HG03558 (cell line): ENCODE results near the gene SLCO1B3.
"Not testable (repeated sequence)": the region's sequence is repeated elsewhere in the genome, so short reads cannot be mapped to it uniquely, and the experiment has no call there.

Source experiments
- ATAC-seq: cut with Tn5 transposase; IDR thresholded peaks from one replicate; pipeline ENCODE4 v1.9.1; 2021; ENCODE audit warnings: moderate number of reproducible peaks; ENCODE audit not compliant: unreplicated experiment; ENCODE audit errors: extremely low read depth

Gene SLCO1B3, protein sequence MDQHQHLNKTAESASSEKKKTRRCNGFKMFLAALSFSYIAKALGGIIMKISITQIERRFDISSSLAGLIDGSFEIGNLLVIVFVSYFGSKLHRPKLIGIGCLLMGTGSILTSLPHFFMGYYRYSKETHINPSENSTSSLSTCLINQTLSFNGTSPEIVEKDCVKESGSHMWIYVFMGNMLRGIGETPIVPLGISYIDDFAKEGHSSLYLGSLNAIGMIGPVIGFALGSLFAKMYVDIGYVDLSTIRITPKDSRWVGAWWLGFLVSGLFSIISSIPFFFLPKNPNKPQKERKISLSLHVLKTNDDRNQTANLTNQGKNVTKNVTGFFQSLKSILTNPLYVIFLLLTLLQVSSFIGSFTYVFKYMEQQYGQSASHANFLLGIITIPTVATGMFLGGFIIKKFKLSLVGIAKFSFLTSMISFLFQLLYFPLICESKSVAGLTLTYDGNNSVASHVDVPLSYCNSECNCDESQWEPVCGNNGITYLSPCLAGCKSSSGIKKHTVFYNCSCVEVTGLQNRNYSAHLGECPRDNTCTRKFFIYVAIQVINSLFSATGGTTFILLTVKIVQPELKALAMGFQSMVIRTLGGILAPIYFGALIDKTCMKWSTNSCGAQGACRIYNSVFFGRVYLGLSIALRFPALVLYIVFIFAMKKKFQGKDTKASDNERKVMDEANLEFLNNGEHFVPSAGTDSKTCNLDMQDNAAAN

DNA sequence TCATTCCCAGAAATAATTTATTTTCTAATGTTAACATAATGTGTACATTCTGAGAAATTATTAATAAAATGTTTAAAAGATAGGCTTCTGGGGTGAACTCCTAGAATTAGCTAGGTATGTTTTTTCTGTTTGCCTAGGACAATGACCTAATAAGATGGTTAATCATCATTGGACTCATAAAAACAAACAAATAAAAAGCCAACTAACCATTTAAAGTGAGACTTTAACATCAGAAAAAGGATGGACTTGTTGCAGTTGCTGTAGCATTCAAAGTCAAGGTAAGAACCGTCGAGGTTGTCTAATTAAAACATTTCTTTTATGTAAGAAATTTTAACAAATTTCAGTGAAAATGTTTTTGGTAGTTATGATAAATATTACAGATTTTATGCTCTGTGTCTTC, at the start of gene SLCO1B3:
Gene SLCO1B3, plus strand, starts transcription at position 219 of the 400 bp plus-strand sequence. CDS start 5,034 bp downstream, outside the sequence.
- no peak for ATAC-seq

DNA sequence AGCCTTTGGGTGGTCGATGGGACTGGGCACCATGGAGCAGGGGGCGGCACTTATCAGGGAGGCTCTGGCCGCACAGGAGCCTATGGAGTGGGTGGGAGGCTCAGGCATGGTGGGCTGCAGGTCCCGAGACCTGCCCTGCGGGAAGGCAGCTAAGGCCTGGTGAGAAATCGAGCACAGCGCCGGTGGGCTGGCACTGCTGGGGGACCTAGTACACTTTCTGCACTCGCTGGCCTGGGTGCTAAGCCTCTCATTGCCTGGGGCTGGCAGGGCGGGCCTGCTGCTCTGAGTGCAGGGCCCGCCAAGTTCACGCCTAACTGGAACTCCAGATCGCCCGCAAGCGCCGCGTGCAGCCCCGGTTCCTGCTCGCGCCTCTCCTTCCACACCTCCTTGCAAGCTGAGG, 33.1 kb upstream of the SLCO1B3 start:
- no peak for ATAC-seq

DNA sequence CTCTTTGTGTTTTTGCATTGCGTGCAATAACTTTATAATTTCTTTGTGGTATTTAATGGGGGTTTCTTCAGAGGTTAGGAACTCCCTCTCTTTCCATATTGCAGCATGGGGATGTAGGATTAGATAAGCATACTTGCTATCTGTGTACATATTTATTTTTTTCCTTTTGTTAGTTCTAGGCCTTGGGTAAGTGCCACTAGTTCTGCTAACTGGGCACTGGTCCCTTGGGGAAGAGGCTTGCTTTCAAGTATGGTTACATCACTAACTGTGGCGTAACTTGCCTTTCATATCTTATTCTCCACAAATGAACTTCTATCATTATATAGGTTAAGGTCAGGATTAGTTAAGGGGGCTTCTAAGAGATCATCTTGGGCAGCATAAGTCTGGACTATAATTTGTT, 31.5 kb upstream of the SLCO1B3 start:
- ATAC-seq: no peak

DNA sequence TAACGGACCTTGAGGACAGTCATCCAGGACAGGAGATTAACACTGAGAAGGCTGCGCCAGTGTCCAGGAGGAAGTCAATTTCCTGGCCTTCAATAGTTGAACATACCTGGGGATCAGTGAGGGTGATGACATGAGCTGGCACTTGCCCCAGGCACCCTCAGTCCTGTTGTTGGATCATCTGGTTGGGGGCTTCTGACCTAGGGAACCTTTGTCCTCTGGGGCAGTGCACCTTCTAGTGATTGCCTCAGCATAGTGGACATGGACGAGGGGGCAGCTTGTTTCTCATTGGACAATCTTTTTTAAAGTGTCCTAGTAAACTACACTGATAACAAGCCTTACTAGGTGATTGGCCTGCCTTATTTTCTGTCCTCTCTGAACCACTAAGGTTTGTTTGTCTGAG, 30.5 kb upstream of the SLCO1B3 start:
- ATAC-seq: not testable (repeated sequence)

DNA sequence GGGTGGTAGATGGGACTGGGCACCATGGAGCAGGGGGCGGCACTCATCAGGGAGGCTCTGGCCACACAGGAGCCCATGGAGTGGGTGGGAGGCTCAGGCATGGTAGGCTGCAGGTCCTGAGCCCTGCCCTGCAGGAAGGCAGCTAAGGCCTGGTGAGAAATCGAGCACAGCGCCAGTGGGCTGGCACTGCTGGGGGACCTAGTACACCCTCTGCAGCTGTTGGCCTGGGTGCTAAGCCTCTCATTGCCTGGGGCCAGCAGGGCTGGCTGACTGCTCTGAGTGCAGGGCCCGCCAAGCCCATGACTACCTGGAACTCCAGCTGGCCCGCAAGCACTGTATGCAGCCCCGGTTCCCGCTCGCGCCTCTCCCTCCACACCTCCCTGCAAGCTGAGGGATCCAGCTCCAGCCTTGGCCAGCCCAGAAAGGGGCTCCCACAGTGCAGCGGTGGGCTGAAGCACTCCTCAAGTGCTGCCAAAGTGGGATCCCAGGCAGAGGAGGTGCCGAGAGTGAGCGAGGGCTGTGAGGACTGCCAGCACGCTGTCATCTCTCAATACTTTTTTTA, 26.6 kb upstream of the SLCO1B3 start:
- not testable (repeated sequence) for ATAC-seq

DNA sequence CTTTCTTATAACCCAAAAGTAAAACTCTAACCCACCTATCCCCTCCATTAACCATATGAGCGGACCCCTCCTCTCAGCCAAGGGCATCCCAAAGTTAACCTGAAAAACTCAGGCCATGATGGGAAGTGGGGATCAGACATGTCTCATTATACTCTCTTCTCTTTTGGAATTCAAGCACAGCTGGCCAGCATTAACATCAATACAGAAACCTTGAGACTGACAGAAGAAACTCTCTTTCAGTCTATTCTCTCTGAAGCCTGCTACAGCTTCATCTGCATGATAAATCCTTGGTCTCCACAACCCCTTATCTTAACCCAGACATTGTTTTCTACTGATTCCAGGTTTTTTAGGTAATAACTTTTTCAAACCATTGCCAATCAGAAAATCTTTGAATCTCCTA, 17.5 kb upstream of the SLCO1B3 start:
- no peak for ATAC-seq

DNA sequence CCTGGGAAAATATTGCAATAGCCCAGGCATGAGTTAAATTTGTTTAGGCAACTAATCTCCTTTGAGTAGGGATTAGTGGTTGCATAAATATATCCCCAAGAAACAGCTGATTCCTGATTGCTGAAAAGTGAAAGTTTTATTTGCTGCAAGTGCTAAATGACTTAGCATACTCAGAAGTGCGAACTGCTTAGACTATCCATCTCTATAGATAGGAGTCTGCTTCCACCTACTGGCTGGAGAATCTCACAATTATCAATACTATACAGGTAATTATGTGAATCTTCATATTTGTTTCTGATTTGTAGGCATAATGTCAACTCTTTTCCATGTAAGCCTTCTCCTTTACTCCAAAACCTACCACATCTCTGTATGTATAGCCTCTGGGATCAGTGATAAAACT, 12.0 kb upstream of the SLCO1B3 start:
- no peak for ATAC-seq

DNA sequence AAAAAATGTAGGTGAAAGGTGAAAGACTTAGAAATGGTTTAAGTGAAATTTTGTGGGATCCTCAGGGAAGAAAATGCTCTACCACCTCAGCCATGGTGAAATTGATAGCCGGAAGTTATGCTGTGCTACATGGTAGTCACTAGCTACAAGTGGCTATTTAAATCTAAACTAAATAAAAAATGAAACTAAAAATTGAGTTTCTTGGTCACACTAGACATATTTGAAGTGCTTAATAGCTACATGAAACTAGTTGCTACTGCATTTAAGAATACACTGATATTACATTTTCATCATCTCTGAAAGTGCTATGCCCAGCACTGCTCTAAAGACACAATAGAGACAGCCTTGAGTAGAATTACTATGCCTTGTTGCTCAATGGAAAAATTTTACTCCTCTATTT, 10.3 kb upstream of the SLCO1B3 start:
- ATAC-seq: no peak

DNA sequence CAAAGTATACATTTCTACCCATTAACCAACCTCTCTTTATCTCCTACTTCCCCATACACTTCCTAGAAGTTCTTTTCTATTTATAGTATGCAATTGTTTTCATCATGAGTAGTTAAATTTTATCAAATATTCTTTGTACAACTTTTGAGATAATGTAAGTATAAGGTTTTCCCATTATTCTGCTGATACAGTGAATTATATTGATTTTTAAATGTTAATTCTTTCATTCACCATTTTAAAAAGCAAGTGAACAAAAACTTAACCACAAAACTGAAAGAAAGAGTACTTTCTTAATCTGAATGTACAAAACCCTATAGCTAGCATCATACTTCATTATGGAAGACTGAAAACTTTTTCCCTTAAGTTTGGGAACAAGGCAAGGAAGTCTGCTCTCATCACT, 9.5 kb upstream of the SLCO1B3 start:
- ATAC-seq: no peak

DNA sequence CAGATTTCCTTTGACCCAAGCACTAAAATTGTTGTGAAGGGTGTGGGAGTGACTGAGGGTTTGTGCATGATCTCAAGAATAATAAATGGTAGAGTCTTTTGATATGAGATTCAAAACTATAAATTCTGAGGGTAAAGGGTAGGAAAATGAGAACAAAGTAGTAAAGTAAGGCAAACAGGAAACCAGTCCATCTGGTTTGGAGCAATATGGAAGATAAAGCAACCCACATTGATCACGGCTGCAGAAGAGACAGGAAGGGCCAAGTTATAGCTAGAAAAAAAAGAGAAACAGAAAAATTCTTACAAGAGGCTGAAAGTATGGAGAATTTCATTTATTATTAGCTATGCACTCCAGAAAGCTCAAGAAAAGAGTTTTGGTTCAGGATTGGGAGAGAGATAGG, 4.6 kb upstream of the SLCO1B3 start:
- ATAC-seq: no peak

DNA sequence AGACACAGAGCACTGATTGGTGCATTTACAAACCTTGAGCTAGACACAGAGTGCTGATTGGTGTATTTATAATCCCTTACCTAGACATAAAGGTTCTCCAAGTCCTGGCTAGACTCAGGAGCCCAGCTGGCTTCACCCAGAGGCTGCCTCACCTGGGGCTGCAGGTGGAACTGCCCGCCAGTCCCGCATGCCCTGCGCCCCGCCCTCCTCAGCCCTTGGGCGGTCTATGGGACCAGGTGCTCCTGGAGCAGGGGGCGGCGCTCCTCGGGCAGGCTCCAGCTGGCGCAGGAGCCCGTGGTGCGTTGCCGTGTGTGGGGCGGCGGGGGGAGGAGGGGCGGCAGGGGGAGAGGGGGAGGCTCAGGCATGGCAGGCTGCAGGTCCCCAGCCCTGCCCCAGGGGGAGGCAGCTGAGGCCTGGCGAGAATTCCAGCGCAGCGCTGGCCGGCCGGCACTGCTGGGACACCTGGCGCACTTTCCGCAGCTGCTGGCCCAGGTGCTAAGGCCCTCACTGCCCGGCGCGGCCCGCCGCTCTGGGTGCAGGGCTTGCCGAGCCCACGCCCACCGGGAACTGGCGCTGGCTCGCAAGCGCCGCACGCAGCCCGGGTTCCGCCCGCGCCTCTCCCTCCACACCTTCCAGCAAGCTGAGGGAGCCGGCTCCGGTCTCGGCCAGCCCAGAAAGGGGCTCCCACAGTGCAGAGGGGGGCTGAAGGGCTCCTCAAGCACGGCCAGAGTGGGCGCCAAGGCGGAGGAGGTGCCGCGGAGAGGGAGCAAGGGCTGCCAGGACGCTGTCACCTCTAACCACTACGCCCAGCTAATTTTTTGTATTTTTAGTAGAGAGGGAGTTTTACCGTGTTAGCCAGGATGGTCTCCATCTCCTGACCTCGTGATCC, 3.1 kb upstream of the SLCO1B3 start:
- ATAC-seq: no peak

DNA sequence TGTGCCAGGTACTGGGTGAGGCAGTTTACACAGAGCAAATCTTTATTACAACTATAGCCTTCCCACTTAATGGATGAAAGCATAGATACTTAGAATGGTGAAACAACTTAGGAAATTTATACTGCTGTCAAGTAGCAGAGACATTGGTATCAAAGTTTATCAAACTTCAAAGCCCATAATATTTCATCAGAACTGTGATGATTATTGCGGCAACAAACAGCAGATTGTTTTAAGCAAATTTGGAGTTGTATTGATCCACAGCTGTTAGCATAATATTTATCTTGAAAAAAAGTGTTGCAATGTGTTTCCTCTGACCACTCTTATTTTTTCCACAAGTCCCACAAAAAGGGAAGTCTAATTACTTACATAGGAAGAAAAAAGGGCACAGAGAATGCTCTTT, 2.0 kb upstream of the SLCO1B3 start:
- no peak for ATAC-seq

DNA sequence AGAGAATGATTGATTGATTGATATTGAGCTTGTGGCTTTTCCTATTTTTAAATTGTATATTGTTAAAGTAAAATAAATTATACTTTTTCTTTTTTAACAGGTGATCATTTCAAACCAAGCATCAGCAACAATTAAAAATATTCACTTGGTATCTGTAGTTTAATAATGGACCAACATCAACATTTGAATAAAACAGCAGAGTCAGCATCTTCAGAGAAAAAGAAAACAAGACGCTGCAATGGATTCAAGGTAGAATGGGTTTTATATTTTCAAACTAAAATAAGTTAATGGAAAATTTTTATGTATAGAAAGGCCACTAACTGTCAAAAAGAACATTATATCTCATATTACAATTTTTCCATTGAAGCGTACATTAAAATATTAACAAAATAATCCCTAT, 5.1 kb downstream of the SLCO1B3 start:
- ATAC-seq: no peak

DNA sequence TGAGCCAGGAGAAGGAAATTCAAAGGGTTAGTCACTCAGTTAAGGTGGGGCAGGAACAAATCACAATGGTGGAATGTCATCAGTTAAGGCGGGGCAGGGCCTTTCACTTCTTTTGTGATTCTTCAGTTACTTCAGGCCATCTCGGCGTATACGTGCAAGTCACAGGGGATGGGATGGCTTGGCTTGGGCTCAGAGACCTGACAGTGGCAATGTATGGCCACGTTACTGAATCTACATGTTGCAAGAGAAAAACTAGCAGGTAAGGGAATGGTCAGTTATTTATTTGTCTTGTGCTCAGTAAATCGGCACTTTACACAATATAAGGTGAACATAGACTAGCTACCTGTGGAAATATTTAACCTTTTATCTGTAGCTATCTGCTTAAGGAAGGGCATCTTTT, 11.9 kb downstream of the SLCO1B3 start:
- ATAC-seq: no peak

DNA sequence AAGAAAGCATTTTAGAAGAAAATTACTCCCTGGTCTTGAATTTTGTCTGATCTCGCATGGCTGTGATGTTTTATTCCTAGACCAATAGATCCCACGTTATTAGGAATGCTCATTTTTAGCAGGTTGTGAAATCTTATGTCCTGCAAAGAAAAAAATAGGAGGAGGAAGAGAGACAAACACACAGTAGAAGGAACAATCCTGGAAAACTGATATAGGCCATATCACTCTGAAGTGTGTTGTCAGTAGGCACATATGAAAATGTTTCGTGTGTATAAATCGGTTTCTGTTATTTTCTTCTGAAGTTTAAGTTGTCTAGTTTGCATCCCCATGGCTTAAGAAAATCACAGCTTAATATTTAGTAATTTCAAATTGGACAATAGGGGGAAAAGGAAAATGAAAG, 12.4 kb downstream of the SLCO1B3 start:
- ATAC-seq: no peak

DNA sequence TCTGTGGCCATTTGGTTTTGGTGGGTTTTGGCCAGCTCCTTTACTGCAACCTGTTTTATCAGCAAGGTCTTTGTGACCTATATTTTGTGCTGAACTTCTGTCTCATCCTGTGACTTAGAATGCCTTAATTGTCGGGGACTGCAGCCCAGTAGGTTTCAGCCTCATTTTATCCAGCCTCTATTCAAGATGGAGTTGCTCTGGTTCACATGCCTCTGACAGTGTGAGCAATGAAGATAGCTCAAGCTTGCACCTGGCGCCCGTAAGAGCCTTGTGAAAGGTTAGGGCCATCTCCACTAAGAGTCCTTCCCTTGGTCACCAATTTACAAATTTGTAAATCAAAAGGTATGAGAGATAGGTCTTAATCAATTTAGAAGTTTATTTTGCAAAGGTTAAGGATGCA, 19.4 kb downstream of the SLCO1B3 start:
- ATAC-seq: no peak

DNA sequence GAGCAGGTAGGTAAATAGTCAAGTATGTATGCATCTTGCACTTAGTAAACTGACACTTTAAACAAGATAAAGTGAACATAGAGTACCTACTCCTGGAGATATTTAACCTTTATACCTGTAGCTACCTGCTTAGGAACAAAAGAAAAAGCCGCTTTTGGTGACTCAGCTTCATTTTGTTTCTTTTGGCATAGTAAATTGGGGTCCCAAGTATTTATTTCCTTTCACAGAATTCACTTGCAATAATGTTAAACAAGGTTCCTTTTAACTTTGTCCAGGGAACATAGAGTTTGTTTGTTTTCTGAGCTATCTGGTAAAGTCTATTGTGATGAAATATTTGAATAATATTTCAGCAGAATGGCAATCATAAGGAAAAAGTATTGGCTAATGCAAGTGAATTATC, 20.0 kb downstream of the SLCO1B3 start:
- no peak for ATAC-seq

DNA sequence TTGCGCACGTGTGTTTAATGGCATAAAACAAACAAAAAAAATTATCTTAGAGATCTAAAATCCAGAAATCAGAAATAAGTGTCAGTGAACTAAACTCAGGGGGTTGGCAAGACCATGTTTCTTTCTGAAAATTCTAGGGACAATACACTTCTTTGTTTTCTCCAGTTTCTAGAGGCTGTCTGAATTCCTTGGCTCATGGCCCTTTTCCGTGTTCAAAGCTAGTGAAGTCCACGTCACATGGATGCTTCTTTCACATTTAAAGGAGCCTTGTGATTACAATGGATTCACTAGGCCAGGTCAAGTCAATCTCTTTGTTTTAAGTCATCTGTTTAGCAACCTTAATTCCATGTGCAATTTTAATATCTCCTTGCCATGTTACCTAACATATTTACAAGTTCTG, 22.4 kb downstream of the SLCO1B3 start:
- no peak for ATAC-seq

DNA sequence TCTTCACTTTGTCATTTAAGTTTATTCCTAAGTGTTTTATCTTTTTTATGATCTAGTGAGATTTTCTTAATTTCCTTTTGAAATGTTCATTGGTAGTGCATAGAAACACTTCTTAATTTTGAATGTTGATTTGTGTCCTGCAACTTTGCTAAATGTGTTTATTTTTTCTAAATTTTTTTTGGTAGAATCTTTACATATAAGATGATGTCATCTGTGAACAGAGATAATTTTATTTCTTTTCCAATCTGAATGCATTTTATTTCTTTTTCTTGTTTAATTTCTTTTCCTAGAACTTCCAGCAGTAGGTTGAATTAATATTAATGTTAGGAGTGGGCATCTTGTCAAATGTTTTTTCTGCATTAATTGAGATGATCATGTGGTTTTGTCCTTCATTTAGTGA, 42.1 kb downstream of the SLCO1B3 start:
- no peak for ATAC-seq

DNA sequence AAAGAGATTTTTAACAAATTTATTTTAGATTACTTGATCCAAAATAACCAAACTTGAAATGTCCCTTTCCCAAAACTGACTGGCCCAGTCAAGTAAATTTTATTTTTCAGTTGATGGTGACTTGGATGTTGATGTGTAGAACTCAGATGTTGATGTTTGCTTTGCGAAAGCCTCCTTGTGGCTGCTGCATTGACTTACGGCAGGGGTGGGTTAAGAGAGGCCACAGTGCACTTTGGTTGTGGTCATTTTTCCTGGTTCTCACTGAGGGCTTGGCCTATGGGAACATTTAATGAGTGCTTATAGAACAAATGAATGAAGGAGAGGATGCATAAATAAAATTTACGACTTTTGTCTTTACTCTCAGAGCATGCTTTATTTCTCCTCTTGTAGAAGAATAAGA, 52.6 kb downstream of the SLCO1B3 start:
- no peak for ATAC-seq

DNA sequence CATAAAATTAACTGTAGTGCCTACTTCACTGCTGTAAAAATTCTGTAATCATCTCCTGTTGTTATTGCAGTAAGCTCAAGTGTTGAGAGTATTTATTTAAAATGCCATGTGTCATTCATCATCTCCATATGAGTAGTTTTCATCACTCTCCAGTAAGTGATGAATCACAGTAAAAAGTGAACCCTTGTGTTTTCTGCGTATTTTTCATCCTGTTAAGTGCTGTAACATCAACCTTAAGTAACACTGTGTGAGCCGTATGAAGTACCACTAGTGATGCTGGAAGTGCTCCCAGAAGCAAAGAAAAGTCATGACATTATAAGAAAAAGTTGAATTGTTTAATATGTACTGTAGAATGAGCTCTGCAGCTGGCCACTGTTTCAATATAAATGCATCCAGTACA, 55.4 kb downstream of the SLCO1B3 start:
- ATAC-seq: no peak
